H9 (cell line): ENCODE measurements around the gene AASDH. TPM values are rescaled to one million over a fixed set of nuclear protein-coding genes. Genes with fewer than 3 reads are reported as not detected.

Experiments
- DNase-seq: peaks from one replicate; pipeline ENCODE4 v3.0.0-alpha.2; 2017
- H2AFZ ChIP-seq: one replicate; pipeline ENCODE4 v1.6.1; 2013; ENCODE audit warnings: mild to moderate bottlenecking, low read length, control low read depth, moderate library complexity
- H2AK5ac ChIP-seq: 2 replicates; pipeline ENCODE4 v1.6.1; 2013; ENCODE audit warnings: low read length, control low read depth, mixed read lengths; ENCODE audit not compliant: insufficient read length
- H2BK120ac ChIP-seq: one replicate; pipeline ENCODE4 v1.6.1; 2013; ENCODE audit warnings: low read depth, mild to moderate bottlenecking, low read length, control low read depth, inconsistent platforms; ENCODE audit not compliant: poor library complexity, severe bottlenecking
- H2BK12ac ChIP-seq: 2 replicates; pipeline ENCODE4 v1.6.1; 2013; ENCODE audit warnings: low read length, control low read depth, mixed read lengths, low read depth; ENCODE audit not compliant: insufficient read length
- H2BK15ac ChIP-seq: 2 replicates; pipeline ENCODE4 v1.6.1; 2013; ENCODE audit warnings: low read depth, low read length, control low read depth
- H2BK20ac ChIP-seq: one replicate; pipeline ENCODE4 v1.6.1; 2013; ENCODE audit warnings: low read depth, mild to moderate bottlenecking, low read length, control low read depth, inconsistent platforms; ENCODE audit not compliant: poor library complexity, severe bottlenecking
- H2BK5ac ChIP-seq: 2 replicates; pipeline ENCODE4 v1.6.1; 2013; ENCODE audit warnings: low read length, control low read depth, mixed read lengths; ENCODE audit not compliant: insufficient read length
- H3K14ac ChIP-seq: 2 replicates; pipeline ENCODE4 v1.6.1; 2013; ENCODE audit warnings: low read length, control low read depth; ENCODE audit not compliant: insufficient read depth
- H3K18ac ChIP-seq: 2 replicates; pipeline ENCODE4 v1.6.1; 2013; ENCODE audit warnings: low read depth, mild to moderate bottlenecking, mixed read lengths, low read length, control low read depth; ENCODE audit not compliant: insufficient read length
- H3K23ac ChIP-seq: 2 replicates; pipeline ENCODE4 v1.6.1; 2013; ENCODE audit warnings: low read length, control low read depth, mixed read lengths, low read depth; ENCODE audit not compliant: insufficient read length
- H3K23me2 ChIP-seq: 2 replicates; pipeline ENCODE4 v1.6.1; 2013; ENCODE audit warnings: low read depth, mild to moderate bottlenecking, mixed read lengths, low read length, control low read depth; ENCODE audit not compliant: insufficient read length, poor library complexity, severe bottlenecking
- H3K27ac ChIP-seq: 2 replicates; pipeline ENCODE4 v1.5.1; 2013; ENCODE audit warnings: low read length, control low read depth, mixed read lengths, low read depth; ENCODE audit not compliant: insufficient read length
- H3K27me3 ChIP-seq: 2 replicates; pipeline ENCODE4 v1.6.1; 2013; ENCODE audit warnings: low read length, control low read depth, inconsistent platforms; ENCODE audit not compliant: insufficient read depth
- H3K4ac ChIP-seq: 2 replicates; pipeline ENCODE4 v1.6.1; 2013; ENCODE audit warnings: low read depth, mild to moderate bottlenecking, control low read depth, inconsistent platforms, low read length, moderate library complexity
- H3K4me1 ChIP-seq: 2 replicates; pipeline ENCODE4 v1.6.1; 2013; ENCODE audit warnings: low read length, control low read depth, inconsistent platforms; ENCODE audit not compliant: insufficient read depth
- H3K4me2 ChIP-seq: 2 replicates; pipeline ENCODE4 v1.6.1; 2013; ENCODE audit warnings: low read length, control low read depth, mixed read lengths; ENCODE audit not compliant: insufficient read length, insufficient read depth
- H3K56ac ChIP-seq: 2 replicates; pipeline ENCODE4 v1.6.1; 2013; ENCODE audit warnings: low read depth, mild to moderate bottlenecking, mixed read lengths, low read length, control low read depth; ENCODE audit not compliant: insufficient read length
- H3K79me1 ChIP-seq: 2 replicates; pipeline ENCODE4 v1.6.1; 2013; ENCODE audit warnings: low read depth, mild to moderate bottlenecking, moderate library complexity, low read length, control low read depth, inconsistent platforms; ENCODE audit not compliant: insufficient read depth, poor library complexity, severe bottlenecking
- H3K79me2 ChIP-seq: 2 replicates; pipeline ENCODE4 v1.6.1; 2013; ENCODE audit warnings: low read length, control low read depth, inconsistent platforms; ENCODE audit not compliant: insufficient read depth
- H3K9ac ChIP-seq: 2 replicates; pipeline ENCODE4 v1.6.1; 2013; ENCODE audit warnings: low read length, control low read depth, mixed read lengths; ENCODE audit not compliant: insufficient read length; ENCODE audit errors: extremely low read depth
- H3K9me3 ChIP-seq: one replicate; pipeline ENCODE4 v1.6.1; 2013; ENCODE audit warnings: low read depth, low read length, inconsistent platforms; ENCODE audit not compliant: control insufficient read depth
- H3T11ph ChIP-seq: one replicate; pipeline ENCODE4 v1.6.1; 2013; ENCODE audit warnings: mild to moderate bottlenecking, low read length, control low read depth, inconsistent platforms
- H4K20me1 ChIP-seq: one replicate; pipeline ENCODE4 v1.6.1; 2013; ENCODE audit not compliant: control insufficient read depth, insufficient read length, insufficient read depth
- H4K5ac ChIP-seq: 2 replicates; pipeline ENCODE4 v1.6.1; 2013; ENCODE audit warnings: low read depth, mild to moderate bottlenecking, mixed read lengths, low read length, control low read depth; ENCODE audit not compliant: insufficient read length
- H4K8ac ChIP-seq: replicated peaks from 2 replicates; pipeline ENCODE4 v1.6.1; 2013; ENCODE audit warnings: low read length, control low read depth, mixed read lengths, low read depth; ENCODE audit not compliant: insufficient read length
- H4K91ac ChIP-seq: 2 replicates; pipeline ENCODE4 v1.6.1; 2013; ENCODE audit warnings: low read depth, mild to moderate bottlenecking, moderate library complexity, mixed read lengths, low read length, control low read depth; ENCODE audit not compliant: insufficient read length
- H3K27ac Mint-ChIP-seq, 3 experiments: 2 replicates in 2 of 3; 3 replicates in 1 of 3; pipeline ENCODE4 v1.8.0; 2020 to 2021; ENCODE audit warnings: mixed read lengths in 3 of 3, mild to moderate bottlenecking in 1 of 3, moderate library complexity in 1 of 3
- H3K27me3 Mint-ChIP-seq: 2 replicates; pipeline ENCODE4 v1.8.0; 2021; ENCODE audit warnings: low read depth, mild to moderate bottlenecking, moderate library complexity, mixed read lengths
- H3K36me3 Mint-ChIP-seq, 3 experiments: 2 replicates in 2 of 3; 3 replicates in 1 of 3; pipeline ENCODE4 v1.8.0; 2020 to 2021; ENCODE audit warnings: low read depth in 3 of 3, mixed read lengths in 3 of 3; ENCODE audit not compliant: insufficient read depth in 1 of 3
- H3K4me1 Mint-ChIP-seq, 2 experiments: 2 replicates each; pipeline ENCODE4 v1.8.0; 2020; ENCODE audit warnings: mixed read lengths in 2 of 2
- H3K4me3 Mint-ChIP-seq, 2 experiments: 2 replicates in 1 of 2; 3 replicates in 1 of 2; pipeline ENCODE4 v1.8.0; 2020 to 2021; ENCODE audit warnings: mild to moderate bottlenecking in 2 of 2, mixed read lengths in 2 of 2, moderate library complexity in 1 of 2
- H3K9me3 Mint-ChIP-seq, 2 experiments: 2 replicates in 1 of 2; 3 replicates in 1 of 2; pipeline ENCODE4 v1.8.0; 2020; ENCODE audit warnings: mild to moderate bottlenecking in 2 of 2, mixed read lengths in 2 of 2, moderate library complexity in 1 of 2
- WGBS: extraction: QIAGEN DNeasy Blood & Tissue Kit; methylation state at CpG from one replicate; pipeline ENCODE4 v1.1.7; 2013; ENCODE audit warnings: missing lambda C conversion rate, low lambda C conversion rate, mixed read lengths; ENCODE audit not compliant: insufficient read length; ENCODE audit errors: extremely low coverage; 5-methylcytosine and 5-hydroxymethylcytosine counted together
- total RNA-seq: library from RNA; stranded (reverse); gene quantifications from 2 replicates; pipeline ENCODE4 v1.2.1, GENCODE V29; 2021
- TF ChIP-seq, protein P1 (sequence below): fragments of 200-600 bp; sonication (generic); conservative IDR thresholded peaks from 3 replicates; pipeline ENCODE4 v1.8.0; 2021; ENCODE audit warnings: antibody characterized with exemption, mild to moderate bottlenecking

Gene AASDH
- total RNA-seq, 1 experiment from 2014 or later: 12.9 TPM

DNA sequence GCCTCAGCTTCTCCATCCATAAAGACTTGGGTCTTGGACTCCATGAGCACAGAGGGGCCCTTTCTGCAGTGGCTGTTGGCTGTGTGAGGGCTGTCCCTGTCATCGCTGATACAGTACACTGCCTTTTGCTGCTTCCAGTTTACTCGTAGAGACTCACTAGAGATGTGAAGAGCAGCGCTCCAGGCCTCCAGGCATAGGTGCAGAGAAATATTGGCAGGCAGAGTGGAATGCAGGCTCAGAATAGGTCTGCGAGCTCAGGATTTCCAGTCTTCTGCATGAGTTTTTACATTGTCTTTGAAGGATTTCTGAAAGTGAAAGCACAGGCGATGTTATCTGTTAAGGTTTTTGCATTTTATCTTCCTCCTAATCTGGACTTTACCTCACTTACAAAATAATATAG is 97.4 kb downstream of the AASDH start:
- H3K27me3 Mint-ChIP-seq: no peaks in the 10 kb centered on the region
- Histone ChIP-seq H2AFZ (no peak overlapping the region), H2BK12ac (no peak overlapping the region), H3K23ac (no peak overlapping the region), H2BK5ac (no peak overlapping the region), H4K20me1 (no peaks in the 10 kb centered on the region), H4K8ac (no peak overlapping the region), H2BK20ac (no peak overlapping the region), H3K14ac (no peak overlapping the region), H3K79me2 (no peaks in the 10 kb centered on the region), H3K23me2 (no peaks in the 10 kb centered on the region), H3K9me3 (no peaks in the 10 kb centered on the region), H3K56ac (no peak overlapping the region), H3K18ac (no peak overlapping the region), H3K4me1 (no peaks in the 10 kb centered on the region), H3K4ac (no peak overlapping the region), H3T11ph (no peak overlapping the region), H4K91ac (no peak overlapping the region), H3K9ac (no peak overlapping the region), H4K5ac (no peak overlapping the region), H3K27ac (no peak overlapping the region), H2BK15ac (no peak overlapping the region), H2AK5ac (no peak overlapping the region), H3K27me3 (peaks cover 3% of the 10 kb centered on the region; the same call in 1 of the 2 replicates), H3K4me2 (no peak overlapping the region), H3K79me1 (no peaks in the 10 kb centered on the region), H2BK120ac (no peak overlapping the region)
- no peak overlapping the region; a peak in 2 of 7 replicates for H3K27ac Mint-ChIP-seq
- no CpG with 5 or more reads among the region's 5 CpGs for WGBS
- DNase-seq: no peak
- TF ChIP-seq, protein P1, sequence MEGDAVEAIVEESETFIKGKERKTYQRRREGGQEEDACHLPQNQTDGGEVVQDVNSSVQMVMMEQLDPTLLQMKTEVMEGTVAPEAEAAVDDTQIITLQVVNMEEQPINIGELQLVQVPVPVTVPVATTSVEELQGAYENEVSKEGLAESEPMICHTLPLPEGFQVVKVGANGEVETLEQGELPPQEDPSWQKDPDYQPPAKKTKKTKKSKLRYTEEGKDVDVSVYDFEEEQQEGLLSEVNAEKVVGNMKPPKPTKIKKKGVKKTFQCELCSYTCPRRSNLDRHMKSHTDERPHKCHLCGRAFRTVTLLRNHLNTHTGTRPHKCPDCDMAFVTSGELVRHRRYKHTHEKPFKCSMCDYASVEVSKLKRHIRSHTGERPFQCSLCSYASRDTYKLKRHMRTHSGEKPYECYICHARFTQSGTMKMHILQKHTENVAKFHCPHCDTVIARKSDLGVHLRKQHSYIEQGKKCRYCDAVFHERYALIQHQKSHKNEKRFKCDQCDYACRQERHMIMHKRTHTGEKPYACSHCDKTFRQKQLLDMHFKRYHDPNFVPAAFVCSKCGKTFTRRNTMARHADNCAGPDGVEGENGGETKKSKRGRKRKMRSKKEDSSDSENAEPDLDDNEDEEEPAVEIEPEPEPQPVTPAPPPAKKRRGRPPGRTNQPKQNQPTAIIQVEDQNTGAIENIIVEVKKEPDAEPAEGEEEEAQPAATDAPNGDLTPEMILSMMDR: no peak
- peaks cover 12 to 13% of the 10 kb centered on the region in 2 experiments; a peak in 4 of 5 replicates for H3K9me3 Mint-ChIP-seq
- no peak overlapping the region for H3K4me3 Mint-ChIP-seq
- 0 out of 4 replicates have a peak, but pooled peaks cover 0 to 2% of the 10 kb centered on the region in 2 experiments for H3K4me1 Mint-ChIP-seq
- H3K36me3 Mint-ChIP-seq: peaks cover under 1 to 14% (median 5%) of the 10 kb centered on the region in 3 experiments; a peak in 6 of 7 replicates
